Measurements from ENCODE around the gene KBTBD7.

KBTBD7 gene

DNA sequence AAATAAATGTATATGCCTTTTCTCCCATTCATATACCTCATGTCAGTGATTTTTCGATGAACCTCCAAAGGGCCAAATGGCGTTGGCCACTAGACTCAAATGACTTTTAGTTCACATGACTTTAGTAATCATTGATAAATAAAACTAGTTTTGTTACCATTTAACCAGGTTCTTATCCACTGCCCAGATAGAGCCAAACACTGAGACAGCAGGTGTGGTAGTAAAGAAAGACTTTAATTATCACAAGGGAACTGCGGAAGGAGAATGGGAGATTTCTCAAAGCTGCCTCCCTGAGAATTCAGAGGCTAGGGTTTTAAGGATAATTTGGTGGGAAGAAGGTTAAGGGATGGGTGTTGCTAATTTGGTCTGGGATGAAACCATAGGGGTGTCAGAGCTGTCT is 42.4 kb downstream of the KBTBD7 start:
- H3K36me3 ChIP-seq (ENCODE audit: insufficient read depth, low read length) = no peaks in the 10 kb centered on the region
- H3K9me3 ChIP-seq (ENCODE audit: insufficient read depth, low read depth, low read length) = peaks cover 31% of the 10 kb centered on the region
- H3K4me1 ChIP-seq (ENCODE audit: insufficient read depth, low read length, poor library complexity, severe bottlenecking) = no peaks in the 10 kb centered on the region
- no peaks in the 10 kb centered on the region for H3K27me3 ChIP-seq (ENCODE audit: insufficient read depth, low read length, poor library complexity, severe bottlenecking)
- H3K4me2 ChIP-seq (ENCODE audit: low read depth, low read length, poor library complexity, severe bottlenecking) = no peak overlapping the region
- TF ChIP-seq, protein P1, sequence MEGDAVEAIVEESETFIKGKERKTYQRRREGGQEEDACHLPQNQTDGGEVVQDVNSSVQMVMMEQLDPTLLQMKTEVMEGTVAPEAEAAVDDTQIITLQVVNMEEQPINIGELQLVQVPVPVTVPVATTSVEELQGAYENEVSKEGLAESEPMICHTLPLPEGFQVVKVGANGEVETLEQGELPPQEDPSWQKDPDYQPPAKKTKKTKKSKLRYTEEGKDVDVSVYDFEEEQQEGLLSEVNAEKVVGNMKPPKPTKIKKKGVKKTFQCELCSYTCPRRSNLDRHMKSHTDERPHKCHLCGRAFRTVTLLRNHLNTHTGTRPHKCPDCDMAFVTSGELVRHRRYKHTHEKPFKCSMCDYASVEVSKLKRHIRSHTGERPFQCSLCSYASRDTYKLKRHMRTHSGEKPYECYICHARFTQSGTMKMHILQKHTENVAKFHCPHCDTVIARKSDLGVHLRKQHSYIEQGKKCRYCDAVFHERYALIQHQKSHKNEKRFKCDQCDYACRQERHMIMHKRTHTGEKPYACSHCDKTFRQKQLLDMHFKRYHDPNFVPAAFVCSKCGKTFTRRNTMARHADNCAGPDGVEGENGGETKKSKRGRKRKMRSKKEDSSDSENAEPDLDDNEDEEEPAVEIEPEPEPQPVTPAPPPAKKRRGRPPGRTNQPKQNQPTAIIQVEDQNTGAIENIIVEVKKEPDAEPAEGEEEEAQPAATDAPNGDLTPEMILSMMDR (conservative IDR thresholded peaks at IDR 0.05; ENCODE audit: low read length) = no peak
- no peak for TF ChIP-seq EZH2phosphoT487 (IDR thresholded peaks at IDR 0.05; ENCODE audit: borderline replicate concordance)
- H4K20me1 ChIP-seq (ENCODE audit: insufficient read depth, low read length, poor library complexity, severe bottlenecking) = no peaks in the 10 kb centered on the region
- no peak overlapping the region for H2AFZ ChIP-seq (ENCODE audit: low read length)
- H3K9me2 ChIP-seq (replicated peaks; ENCODE audit: low read depth, low read length) = no peaks in the 10 kb centered on the region
- no peaks in the 10 kb centered on the region for H3K79me2 ChIP-seq (ENCODE audit: insufficient read depth, low read length)
- no peak overlapping the region for H3K9ac ChIP-seq (ENCODE audit: low read depth, low read length, poor library complexity, severe bottlenecking)
- no peaks in the 10 kb centered on the region for H3F3A ChIP-seq (ENCODE audit: low read depth)
- no peak overlapping the region for H3K4me3 ChIP-seq (ENCODE audit: low read length, poor library complexity, severe bottlenecking)

DNA sequence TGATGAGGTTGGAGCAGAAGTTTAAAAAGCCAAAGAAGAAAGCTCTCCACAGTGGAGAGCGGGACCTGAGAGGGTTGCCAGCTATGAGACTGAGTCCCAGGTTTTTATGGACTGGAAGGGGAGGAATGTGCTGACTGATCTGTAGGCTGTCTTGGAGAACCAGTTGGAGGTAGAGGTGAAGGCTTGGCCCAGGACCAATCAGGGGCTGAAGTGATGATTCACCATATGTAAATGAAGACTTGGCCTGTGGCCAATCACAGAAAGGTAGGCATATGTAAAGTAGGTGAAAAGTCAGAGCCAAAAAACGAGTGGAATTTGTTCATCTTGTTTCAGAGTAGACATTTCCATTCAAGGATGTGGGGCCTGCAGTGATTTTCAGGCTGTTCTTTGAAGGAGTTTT is 44.3 kb downstream of the KBTBD7 start:
- Histone ChIP-seq H3K9me3 (ENCODE audit: insufficient read depth, low read depth, low read length) (peaks cover 31% of the 10 kb centered on the region), H3K4me3 (ENCODE audit: low read length, poor library complexity, severe bottlenecking) (no peak overlapping the region), H3F3A (ENCODE audit: low read depth) (no peaks in the 10 kb centered on the region), H3K4me1 (ENCODE audit: insufficient read depth, low read length, poor library complexity, severe bottlenecking) (no peaks in the 10 kb centered on the region), H3K27me3 (ENCODE audit: insufficient read depth, low read length, poor library complexity, severe bottlenecking) (no peaks in the 10 kb centered on the region), H2AFZ (ENCODE audit: low read length) (no peak overlapping the region), H3K9ac (ENCODE audit: low read depth, low read length, poor library complexity, severe bottlenecking) (no peak overlapping the region), H3K4me2 (ENCODE audit: low read depth, low read length, poor library complexity, severe bottlenecking) (no peak overlapping the region), H3K9me2 (replicated peaks; ENCODE audit: low read depth, low read length) (no peaks in the 10 kb centered on the region), H4K20me1 (ENCODE audit: insufficient read depth, low read length, poor library complexity, severe bottlenecking) (no peaks in the 10 kb centered on the region), H3K36me3 (ENCODE audit: insufficient read depth, low read length) (no peaks in the 10 kb centered on the region), H3K79me2 (ENCODE audit: insufficient read depth, low read length) (no peaks in the 10 kb centered on the region)
- TF ChIP-seq, protein P1 (conservative IDR thresholded peaks at IDR 0.05; ENCODE audit: low read length) = no peak
- TF ChIP-seq EZH2phosphoT487 (IDR thresholded peaks at IDR 0.05; ENCODE audit: borderline replicate concordance) = no peak

DNA sequence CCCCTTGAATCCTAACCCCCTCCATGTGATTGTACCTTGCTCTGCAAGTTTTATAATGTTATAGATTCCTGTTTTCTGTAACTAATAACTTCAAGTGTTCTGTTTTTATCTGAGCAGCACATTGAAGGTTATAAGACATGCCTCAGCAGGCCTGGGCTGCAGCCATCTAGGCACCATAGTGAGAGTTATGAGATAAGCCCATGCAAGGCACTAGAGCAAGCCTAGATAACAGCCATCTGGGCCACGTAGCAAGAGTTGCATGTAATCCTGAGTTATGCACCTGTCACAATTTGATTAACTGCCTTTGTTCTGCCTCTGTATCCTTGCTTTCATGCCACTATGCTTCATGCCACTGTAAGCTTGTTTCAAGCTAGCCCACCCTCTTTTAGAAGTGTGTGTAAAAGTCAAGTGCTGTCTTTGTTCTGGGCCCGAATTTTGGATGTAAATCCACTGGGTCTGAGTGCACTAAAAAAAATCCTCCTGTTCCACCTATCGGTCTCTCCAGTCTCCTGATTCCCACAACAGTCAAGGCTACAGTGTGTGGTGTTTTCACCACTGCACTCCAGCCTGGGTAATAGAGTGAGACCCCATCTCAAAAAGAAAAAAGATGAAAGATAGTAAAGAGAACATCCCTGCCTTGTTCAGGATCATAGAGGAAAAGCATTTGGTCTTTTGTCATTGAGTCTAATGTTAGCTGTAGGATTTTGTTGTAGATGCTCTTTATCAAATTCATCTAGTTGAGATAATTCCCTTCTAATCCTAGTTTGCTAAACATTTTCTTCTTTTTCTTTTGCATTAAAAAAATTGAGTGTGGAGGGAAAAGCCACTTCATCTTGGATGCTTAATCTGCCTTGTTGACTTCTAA is 45.7 kb downstream of the KBTBD7 start:
- Histone ChIP-seq H4K20me1 (ENCODE audit: insufficient read depth, low read length, poor library complexity, severe bottlenecking) (no peaks in the 10 kb centered on the region), H3K9me2 (replicated peaks; ENCODE audit: low read depth, low read length) (no peaks in the 10 kb centered on the region), H3K9me3 (ENCODE audit: insufficient read depth, low read depth, low read length) (peaks cover 31% of the 10 kb centered on the region), H3K27me3 (ENCODE audit: insufficient read depth, low read length, poor library complexity, severe bottlenecking) (no peaks in the 10 kb centered on the region), H2AFZ (ENCODE audit: low read length) (no peak overlapping the region), H3K4me1 (ENCODE audit: insufficient read depth, low read length, poor library complexity, severe bottlenecking) (no peaks in the 10 kb centered on the region), H3K79me2 (ENCODE audit: insufficient read depth, low read length) (no peaks in the 10 kb centered on the region), H3K4me2 (ENCODE audit: low read depth, low read length, poor library complexity, severe bottlenecking) (no peak overlapping the region), H3K36me3 (ENCODE audit: insufficient read depth, low read length) (no peaks in the 10 kb centered on the region), H3F3A (ENCODE audit: low read depth) (no peaks in the 10 kb centered on the region), H3K9ac (ENCODE audit: low read depth, low read length, poor library complexity, severe bottlenecking) (no peak overlapping the region), H3K4me3 (ENCODE audit: low read length, poor library complexity, severe bottlenecking) (no peak overlapping the region)
- TF ChIP-seq, protein P1 (conservative IDR thresholded peaks at IDR 0.05; ENCODE audit: low read length) = no peak
- TF ChIP-seq EZH2phosphoT487 (IDR thresholded peaks at IDR 0.05; ENCODE audit: borderline replicate concordance) = no peak

All from Loucy (cell line).